GM21723 (cell line): ENCODE measurements around the gene GP1BB.

Experiments
- ATAC-seq: cut with Tn5 transposase; IDR thresholded peaks from one replicate; pipeline ENCODE4 v1.9.1; 2021; ENCODE audit warnings: mild to moderate bottlenecking, moderate library complexity; ENCODE audit not compliant: unreplicated experiment

The GP1BB gene

DNA sequence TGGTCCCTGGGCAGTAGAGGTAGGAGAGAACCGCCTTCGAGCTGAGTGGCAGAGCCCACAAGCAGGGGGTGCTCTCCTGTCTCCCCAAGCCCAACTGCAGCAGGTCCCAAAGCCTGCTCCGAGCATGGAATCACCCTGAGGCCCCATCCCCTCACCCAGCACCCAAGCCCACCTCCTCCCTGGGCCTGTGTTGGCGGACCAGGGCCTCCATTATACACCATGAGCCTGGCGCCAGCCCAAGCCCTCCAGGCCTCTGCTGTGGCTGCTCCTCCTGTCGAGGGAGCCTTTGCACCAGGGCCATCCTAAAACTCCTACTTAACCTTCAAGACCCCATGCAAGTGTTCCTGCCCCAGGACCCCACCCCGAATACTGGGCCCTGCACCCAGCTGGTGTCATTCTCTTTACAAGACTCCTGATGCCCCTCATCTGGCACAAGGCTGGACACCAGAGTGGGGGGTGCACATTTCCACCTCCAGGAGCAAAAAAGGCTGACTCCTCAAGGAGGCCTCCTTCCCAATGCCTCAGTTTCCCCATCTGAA lies 16.6 kb downstream of the GP1BB start:
- no peak for ATAC-seq

DNA sequence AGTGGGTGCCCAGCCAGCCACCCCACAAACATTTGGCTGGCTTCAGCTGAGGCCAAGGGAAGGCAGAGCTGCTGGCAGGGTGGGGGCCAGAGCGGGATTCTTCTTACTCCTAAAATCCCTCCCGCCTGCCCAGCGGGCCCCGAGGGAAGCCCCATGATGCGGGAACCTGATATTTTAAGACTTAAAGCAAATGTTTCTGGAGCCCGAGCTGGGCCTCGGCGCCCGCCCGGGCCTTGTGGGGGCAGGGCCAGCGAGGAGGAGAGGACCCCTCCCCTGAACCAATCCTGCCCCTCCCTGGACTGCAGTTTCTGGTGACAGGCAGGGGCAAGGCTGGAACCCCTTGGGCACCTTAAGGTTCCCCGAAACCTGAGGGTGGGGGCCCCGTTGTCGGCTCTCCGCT lies 17.2 kb downstream of the GP1BB start:
- no peak for ATAC-seq

DNA sequence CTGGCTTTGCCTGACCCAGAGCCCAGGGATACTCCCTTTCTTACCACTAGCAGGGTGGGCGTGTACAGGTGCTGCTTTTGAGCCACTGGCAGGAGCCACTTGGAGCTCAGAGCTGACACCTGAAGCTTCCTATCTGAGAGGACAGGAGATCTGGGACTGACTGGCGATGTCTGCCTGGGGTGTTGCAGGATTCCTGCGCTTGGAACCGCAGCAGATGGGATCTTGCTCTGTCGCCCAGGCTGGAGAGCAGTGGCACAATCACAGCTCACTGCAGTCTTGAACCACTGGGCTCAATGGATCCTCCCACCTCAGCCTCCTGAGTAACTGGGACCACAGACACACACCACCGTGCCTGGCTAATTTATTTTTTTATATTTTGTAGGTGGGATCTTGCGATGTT lies 17.7 kb downstream of the GP1BB start:
- no peak for ATAC-seq

DNA sequence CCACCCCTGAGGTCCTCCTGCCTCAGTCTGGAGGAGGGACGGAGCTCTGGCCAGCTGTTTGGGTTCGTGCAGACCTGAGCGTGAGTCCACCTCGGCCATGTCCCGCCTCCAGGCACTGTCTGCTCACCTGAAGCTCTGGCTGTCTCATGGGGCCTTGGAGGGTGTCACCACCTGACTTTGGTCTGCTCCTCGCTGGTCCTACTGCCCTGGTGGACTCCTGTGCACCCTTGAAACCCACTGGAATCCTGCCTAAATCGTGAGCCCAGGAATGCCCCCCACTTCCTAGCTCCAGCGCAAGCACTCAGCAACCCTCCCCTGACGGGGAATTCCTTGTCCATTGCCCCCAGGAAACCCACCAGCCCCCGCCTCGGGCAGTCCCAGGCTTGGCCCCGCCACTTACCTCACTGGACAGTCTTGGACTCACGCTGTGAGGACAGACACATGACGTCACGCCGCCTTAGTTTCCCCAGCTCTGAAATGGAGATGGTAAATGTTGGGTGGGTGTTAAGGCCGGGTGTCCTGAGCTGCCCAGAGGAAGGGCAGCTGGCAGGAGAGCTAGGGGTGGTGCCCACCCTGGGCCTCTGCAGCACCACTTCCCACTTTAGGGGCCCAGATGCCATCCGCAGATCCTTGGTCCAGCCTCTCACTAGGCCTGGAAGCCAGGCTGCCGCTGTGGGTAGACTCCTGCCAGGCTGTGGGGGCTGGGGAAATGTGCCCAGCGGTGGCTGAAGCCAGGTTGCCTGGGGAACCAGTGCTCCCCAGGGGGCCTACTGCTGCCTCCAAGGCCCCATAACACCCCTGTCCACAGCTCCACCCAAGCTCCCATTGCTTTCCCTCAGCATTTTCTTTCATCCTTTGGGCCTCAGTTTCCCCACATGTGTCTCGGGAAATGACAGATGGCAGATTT lies 19.1 kb downstream of the GP1BB start:
- ATAC-seq, result no peak

DNA sequence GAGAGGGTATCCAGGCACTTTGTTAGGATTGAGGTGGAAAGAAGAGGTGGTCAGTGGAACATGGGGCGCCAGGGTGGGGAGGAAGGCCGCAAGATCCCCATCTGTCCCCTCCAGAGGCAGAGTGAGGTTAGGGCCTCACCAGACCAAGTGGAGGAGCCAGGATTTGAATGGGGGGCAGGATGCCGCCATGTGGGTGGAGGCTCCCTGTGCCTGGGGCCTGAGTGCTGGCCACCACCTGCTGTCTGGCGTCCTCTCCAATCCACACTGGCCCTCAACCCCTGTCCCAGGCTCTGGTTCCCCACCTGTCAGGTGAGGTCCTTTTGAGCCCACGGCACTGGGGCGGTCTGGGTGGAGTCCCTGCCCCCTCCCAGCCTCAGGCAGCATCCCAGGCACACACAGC lies 19.7 kb downstream of the GP1BB start:
- no peak for ATAC-seq

DNA sequence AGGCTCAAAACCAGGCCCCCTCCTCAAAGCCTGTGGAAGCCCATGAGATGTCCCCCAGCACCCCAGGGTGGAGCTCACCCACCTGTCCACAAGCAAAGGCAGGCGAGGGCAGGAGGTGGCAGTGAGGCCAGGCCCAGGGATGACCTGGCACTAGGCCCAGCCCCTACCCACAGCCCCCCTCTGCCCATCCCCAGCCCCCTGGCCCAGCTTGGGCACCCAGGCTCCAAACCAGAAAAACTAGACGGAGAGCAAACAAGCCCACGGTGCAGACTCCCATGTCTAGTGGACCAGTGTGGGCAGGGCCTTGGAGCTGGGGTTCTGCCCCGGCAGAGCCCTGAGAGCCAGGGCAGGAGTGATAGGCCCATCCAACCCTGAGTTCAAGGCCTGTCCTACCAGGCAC lies 20.3 kb downstream of the GP1BB start:
- no peak for ATAC-seq

DNA sequence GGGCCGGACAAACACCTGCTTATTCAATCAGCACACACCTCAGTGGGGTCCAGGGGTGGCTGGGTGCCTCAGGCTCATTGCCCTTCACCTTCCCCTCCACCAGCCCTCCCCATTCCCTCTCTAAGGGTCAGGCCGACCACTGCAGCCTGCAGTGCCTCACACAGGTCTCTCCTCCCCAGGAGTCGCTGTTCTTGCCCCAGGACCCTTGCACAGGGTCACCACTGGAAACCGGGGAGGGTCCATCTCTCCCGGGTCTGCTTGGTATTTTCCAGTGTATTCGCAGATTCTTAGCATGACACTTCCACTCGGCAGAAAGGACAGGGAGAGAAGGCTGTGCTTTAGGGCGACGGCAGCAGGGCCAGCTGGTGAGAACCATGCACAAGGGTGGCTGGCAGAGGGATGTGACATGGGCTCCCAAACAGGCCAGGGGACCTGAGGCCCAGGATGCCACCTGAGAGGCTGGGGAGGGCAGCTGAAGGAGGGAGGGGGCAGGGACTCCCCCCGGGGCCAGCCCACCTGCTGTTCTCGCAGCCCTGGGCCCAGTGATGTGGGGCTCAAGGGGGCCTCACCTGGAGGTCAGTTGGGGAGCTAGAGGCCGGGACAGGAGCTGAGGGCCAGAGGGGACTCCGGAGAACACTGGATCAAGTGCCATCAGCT lies 21.1 kb downstream of the GP1BB start:
- no peak for ATAC-seq

DNA sequence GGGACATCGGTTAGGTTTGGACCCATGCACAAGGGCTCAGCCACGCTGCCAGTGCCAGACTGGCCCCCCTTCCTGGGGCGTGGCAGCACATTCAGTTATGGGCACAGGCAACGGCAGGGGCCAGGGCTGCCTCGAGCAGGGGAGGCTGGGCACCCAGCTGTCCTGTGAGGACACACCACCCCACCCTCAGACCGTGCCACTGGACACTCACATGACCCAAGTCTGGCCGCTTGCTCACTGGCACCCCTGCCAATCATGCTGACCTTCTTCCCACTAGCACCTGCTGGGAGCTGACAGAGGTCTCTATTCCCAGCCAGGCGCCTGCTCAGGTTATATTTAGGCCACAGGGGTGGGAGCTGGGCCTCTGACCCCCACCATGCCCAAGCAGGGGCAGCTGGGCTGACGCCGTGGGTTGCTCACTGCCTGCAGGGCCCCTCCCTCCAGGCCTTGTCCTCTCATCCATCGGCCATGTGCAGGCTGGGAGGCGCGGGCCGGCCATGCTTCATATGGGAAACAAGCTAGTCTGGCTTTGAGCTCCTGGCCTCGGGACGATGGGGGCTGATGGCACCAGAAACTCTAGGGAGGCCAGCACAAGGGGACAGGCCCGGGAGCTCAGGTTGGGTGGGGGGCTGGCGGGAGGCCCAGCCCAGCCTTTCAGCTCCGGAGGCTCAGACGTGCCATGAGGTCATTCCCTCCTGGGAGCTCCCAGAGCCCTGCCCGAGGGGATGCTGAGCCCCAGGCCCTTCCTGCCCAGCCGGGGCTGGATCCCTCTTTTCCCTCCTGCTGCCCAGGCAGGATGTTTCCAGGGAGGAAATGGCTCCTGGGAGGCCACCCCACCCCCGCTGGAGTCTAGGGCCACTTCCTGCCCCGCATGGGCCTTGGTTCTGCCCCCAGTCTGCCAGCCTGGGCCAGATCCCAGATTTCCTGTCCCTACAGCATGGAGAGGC lies 22.1 kb downstream of the GP1BB start:
- ATAC-seq, result no peak

DNA sequence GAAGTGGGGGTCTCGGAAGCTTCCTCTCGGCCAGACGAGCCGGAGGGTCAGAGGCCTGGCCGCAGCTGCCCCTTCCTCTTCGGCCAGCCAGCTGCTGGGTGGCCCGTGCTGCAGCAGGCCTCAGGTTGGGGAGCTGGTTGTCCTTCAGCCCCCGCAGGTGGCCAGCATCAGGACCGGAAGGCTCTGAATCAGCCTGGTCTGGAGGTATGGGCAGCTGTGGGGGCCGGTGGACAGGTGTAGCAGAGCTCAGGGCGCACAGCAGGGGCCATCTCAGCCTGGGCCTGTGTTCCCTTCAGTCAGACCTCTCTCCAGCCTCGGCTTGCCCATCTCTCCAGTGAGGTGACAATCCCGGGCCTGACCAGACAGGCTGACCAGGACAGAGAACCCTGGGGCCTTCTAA lies 23.4 kb downstream of the GP1BB start:
- no peak for ATAC-seq

DNA sequence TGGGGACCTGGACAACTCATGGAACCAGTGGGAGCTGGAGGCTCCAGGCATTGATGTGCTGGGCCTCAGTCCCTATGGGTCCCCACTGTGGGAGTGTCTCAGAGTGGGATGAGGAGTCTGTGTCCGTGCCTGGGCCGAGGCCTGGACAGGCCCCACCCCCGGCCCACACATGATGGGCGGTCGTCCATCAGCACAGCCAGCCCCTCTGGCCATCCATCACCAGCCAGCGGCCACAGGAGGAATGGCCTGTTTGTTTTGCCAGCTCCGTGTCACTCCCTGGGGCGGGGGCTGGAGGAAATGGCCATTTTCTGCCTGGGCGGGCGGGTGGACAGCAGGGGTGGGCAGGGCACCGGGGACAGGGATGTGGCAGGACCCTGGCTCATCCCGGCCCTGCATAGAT lies 24.2 kb downstream of the GP1BB start:
- no peak for ATAC-seq

DNA sequence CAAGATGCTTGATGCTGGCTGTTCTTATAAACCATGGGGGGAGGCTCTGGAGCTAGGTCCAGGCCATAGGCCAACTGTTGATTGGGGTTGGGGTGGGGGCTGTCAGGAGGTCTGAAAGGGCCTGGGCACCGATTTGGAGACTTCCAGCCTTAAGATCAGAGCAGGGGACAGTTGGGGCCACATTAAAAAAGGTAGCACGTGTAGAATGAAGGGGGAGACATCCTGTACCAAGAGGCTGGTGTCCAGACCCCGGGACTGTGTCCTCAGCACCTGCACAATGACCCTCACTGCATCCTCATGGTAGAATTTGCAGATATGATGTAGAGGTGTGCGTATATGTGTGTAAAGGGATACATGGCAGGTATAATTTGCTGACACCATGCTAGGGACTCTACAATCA lies 24.8 kb downstream of the GP1BB start:
- ATAC-seq, result no peak

DNA sequence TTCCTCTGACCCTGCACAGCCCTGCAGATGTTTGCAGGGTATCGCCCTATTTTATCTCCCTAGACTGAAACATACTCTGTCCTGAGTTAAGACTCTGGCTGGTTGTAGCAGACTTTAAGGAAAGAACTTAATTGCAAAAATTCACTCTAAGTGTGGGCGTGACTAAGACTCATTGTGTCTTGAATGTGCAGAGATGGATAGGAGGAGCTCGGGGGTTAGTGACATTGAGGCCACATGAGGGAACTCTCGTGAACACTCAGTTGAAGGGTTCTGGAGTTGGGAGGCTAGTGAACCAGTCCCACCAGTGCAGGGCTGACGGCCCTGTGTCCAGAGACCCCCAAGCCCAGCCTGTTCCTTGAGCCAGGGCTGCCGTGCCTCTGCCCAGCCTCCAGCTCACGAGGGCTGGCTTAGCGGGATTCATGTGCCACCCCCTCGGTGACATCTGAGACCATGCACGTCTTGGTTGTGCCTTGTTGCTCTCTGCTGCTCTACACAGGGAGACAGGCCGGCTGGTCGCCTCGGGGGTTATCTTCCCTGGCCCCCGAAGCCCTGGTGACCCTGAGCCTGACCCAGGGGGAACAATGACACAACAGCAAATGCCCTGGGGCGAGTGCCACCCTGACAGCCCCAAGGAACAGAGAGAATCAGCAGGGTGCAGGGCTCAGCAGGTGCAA lies 25.8 kb downstream of the GP1BB start:
- ATAC-seq, result no peak

DNA sequence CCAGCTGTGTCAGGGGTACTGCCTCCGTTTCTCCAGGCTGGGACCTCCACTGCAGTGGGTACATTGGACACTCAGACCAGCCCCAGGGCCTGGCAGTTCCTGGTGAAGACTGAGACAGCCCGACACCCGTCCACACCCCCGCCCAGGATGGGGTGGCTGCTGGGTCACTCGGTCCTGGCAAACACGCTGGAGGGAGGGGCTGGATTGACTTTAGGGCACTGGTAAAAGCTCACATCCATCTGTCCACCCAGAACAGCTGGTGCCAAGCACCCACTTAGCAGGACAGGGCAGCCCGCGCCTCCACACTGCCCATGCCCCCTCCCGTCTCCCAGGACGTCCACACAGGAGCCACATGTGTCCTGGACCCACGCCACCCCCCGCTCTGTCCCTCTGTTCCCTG lies 26.5 kb downstream of the GP1BB start:
- no peak for ATAC-seq

DNA sequence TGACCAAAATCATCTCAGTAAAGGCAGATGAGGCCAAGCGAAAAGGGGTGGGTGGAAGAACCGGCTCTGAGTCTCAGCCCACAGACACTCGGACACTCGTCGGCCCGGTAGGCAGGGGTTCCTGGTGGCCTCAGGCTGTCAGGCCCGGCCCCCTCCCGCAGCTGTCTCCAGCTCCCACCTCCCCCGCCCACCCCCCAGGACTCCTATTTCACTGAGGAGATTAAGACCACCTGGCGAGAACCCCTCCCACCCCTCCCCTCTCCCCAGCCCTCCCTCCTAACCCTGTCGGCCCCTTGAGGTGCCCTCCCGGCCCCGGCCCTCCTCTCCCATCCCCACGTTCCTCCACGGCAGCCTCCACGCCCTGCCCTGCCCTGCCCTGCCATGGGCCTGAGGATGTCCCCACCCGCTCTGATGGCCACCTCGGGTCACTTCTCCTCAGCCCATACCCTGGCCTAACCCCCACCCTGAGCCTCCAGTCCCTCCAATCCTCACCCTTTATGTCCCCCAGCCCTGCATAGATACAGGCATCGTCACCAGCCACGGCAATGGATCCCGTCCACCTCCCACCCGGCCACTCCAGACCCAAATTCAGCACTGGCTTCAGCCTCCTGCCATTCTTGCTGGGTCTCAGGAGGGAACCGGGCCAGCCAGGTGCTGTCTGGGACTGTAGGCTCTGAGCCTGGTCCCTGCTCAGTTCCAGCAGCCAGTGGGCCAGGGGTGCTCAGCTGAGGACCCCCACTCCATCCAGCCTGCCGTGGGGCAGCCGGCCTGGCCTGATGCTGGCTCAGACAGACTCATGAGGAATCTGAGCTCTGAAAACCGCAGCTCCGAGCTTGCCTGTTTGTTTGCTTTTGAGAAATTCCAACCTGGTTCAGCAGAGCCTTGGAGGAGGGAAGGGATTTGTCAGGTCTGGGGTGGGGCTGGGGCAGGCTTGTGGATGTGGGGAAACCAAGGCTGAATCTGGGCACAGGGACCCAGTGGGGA lies 27.5 kb downstream of the GP1BB start:
- ATAC-seq, result no peak

DNA sequence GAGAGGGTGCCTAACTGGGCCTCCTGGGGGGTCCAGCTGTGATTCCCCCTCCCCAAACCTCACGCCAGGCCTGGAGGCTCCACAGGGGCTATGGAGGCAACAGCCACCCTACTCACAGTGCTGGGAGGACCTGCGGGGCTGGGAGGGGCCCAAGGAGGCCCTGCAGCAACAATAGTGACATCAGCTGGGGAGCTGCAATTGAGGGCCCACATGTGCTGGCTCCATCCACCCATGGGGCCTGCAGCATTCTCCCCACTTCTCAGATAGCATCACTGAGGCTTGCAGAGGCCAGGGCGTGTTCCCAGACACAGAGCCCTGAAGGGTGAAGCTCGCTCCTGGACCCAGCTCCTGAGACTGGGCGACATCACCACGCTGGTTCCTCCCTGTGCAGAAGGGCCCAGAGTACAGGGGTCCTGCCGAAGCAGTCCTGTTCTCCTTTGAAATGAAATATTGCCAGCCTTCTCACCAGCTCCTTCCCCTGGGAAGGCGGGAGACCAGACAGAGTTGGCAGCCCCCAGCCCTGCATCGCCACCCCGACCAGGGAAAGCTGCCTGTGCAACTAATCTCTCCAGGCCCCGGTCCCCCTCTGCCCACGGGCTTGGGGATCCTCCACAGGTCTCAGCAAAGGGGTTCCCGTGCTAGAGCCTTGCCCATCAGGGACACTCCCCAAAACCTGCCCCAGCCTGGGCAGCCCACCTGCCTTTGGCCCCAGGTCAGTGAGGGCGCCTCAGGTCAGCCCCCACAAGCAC lies 28.3 kb downstream of the GP1BB start:
- ATAC-seq, result no peak

DNA sequence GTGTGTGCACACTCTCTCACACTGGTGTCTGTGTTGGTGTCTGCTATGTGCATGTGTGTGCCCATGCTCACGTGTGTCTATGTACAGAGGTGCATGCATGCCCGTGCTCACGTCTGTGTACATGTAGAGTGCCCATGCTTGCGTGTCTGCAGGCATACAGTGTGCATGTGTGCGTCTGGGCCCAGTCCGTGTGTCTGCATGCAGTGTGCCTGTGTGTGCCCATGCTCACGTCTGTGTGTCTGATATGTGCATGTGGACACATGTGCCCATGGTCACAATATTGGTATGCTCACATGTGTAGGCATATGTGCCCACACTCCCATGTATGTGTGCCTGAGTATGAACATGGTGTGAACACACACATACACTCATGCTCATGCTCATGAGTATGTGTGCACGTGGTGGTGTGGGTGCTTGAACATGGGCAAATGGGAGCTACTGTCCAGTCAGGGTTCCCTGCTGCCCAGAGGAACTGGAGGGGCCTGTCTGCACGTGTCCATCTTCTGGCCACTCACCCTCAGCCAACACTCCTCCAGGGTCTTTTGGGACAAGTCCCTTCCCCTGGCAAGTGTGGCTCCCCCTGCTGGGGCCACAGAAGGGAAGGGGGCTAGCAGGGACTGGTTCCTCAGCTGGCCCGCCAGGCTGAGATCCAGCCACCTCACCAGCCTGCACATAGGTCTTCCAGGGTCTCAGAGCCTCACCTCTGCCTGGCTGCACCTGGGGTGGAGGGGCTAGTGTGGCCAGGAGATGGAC lies 29.9 kb downstream of the GP1BB start:
- ATAC-seq, result no peak

DNA sequence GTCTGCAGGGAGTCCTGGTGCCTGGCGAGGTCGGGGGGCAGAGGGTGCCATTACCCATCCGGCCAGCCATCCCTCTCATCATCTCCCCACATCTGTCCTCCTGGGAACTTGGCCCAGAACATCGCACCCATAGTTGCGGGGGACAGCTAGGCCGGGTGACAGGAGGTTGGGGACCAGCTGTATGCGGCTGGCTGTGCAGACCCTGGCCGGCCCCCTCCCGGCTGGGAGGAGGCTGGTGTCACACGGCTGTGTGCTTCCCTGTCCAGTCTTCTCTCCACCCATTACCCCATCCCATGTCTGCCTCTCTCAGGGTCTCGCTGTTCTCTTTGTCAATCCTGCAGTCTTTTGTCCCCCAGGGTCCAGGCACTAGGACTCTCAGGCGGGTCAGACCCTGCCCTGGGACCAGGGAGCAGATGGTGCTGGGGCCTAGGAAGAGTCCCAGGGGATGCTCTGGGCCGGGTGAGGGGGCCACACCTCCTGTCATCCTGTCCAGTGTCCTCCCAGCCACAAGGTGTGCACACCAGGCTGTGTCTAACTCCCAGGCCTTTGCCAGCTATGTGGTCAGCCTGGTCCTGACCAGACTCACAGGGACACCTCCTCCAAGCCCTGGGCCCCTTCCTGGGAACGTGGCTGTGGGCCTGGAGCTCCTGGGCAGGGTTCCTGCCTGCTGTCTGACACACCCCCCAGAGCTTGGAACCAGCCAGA lies 30.8 kb downstream of the GP1BB start:
- no peak for ATAC-seq
